ENCODE results near the gene IL13RA2.

IL13RA2 gene

GRCh38 chrX:115030625-115031024 lies 13.2 kb upstream of the IL13RA2 start:
- Histone ChIP-seq H3K4me1 (ENCODE audit: control insufficient read depth, insufficient read depth, low read length, poor library complexity, severe bottlenecking) (no peaks in the 10 kb centered on the region), H3K4me3 (ENCODE audit: extremely low read depth, insufficient read depth, low read length, poor library complexity, severe bottlenecking) (no peak overlapping the region), H3K9me3 (ENCODE audit: control insufficient read depth, low read length) (no peaks in the 10 kb centered on the region), H3K27ac (ENCODE audit: low read depth, low read length, severe bottlenecking) (no peak overlapping the region), H3K36me3 (ENCODE audit: control insufficient read depth, insufficient read depth, low read length) (no peaks in the 10 kb centered on the region)
- WGBS, 2 experiments (ENCODE audit: insufficient coverage in 2 of 2), result no CpG with 5 or more reads among the region's 2 CpGs

GRCh38 chrX:115029869-115030570 lies 12.6 kb upstream of the IL13RA2 start:
- 80 to 100% methylated on average over 1 to 3 of the region's 5 CpGs for WGBS, 2 experiments (ENCODE audit: insufficient coverage in 2 of 2)
- Histone ChIP-seq H3K4me1 (ENCODE audit: control insufficient read depth, insufficient read depth, low read length, poor library complexity, severe bottlenecking) (no peaks in the 10 kb centered on the region), H3K27ac (ENCODE audit: low read depth, low read length, severe bottlenecking) (no peak overlapping the region), H3K9me3 (ENCODE audit: control insufficient read depth, low read length) (no peaks in the 10 kb centered on the region), H3K4me3 (ENCODE audit: extremely low read depth, insufficient read depth, low read length, poor library complexity, severe bottlenecking) (no peak overlapping the region), H3K36me3 (ENCODE audit: control insufficient read depth, insufficient read depth, low read length) (no peaks in the 10 kb centered on the region)

GRCh38 chrX:115029440-115029839 lies 12.0 kb upstream of the IL13RA2 start:
- H3K4me1 ChIP-seq (ENCODE audit: control insufficient read depth, insufficient read depth, low read length, poor library complexity, severe bottlenecking), result no peaks in the 10 kb centered on the region
- H3K9me3 ChIP-seq (ENCODE audit: control insufficient read depth, low read length), result no peaks in the 10 kb centered on the region
- H3K36me3 ChIP-seq (ENCODE audit: control insufficient read depth, insufficient read depth, low read length), result no peaks in the 10 kb centered on the region
- H3K27ac ChIP-seq (ENCODE audit: low read depth, low read length, severe bottlenecking), result no peak overlapping the region
- no peak overlapping the region for H3K4me3 ChIP-seq (ENCODE audit: extremely low read depth, insufficient read depth, low read length, poor library complexity, severe bottlenecking)

GRCh38 chrX:115023811-115024210 lies 6.4 kb upstream of the IL13RA2 start:
- Histone ChIP-seq H3K4me1 (ENCODE audit: control insufficient read depth, insufficient read depth, low read length, poor library complexity, severe bottlenecking) (peaks cover 20% of the 10 kb centered on the region), H3K4me3 (ENCODE audit: extremely low read depth, insufficient read depth, low read length, poor library complexity, severe bottlenecking) (no peak overlapping the region), H3K9me3 (ENCODE audit: control insufficient read depth, low read length) (no peaks in the 10 kb centered on the region), H3K27ac (ENCODE audit: low read depth, low read length, severe bottlenecking) (peak overlapping the region; percentile 10), H3K36me3 (ENCODE audit: control insufficient read depth, insufficient read depth, low read length) (no peaks in the 10 kb centered on the region)
- no CpG with 5 or more reads among the region's 3 CpGs for WGBS, 2 experiments (ENCODE audit: insufficient coverage in 2 of 2)

- WGBS, 2 experiments (ENCODE audit: insufficient coverage in 2 of 2), result 33% methylated on average over 1 of the region's 2 CpGs; no CpG with 5 or more reads in 1 of the 2 experiments
- H3K27ac ChIP-seq (ENCODE audit: low read depth, low read length, severe bottlenecking), result peak overlapping the region; percentile 31
- H3K9me3 ChIP-seq (ENCODE audit: control insufficient read depth, low read length), result no peaks in the 10 kb centered on the region
- peaks cover 20% of the 10 kb centered on the region for H3K4me1 ChIP-seq (ENCODE audit: control insufficient read depth, insufficient read depth, low read length, poor library complexity, severe bottlenecking)
- no peaks in the 10 kb centered on the region for H3K36me3 ChIP-seq (ENCODE audit: control insufficient read depth, insufficient read depth, low read length)
- no peak overlapping the region for H3K4me3 ChIP-seq (ENCODE audit: extremely low read depth, insufficient read depth, low read length, poor library complexity, severe bottlenecking)
Observed at GRCh38 chrX:115023139-115023538, 5.7 kb upstream of the IL13RA2 start.

GRCh38 chrX:115021121-115021520 lies 3.7 kb upstream of the IL13RA2 start:
- Histone ChIP-seq H3K36me3 (ENCODE audit: control insufficient read depth, insufficient read depth, low read length) (no peaks in the 10 kb centered on the region), H3K27ac (ENCODE audit: low read depth, low read length, severe bottlenecking) (no peak overlapping the region), H3K9me3 (ENCODE audit: control insufficient read depth, low read length) (no peaks in the 10 kb centered on the region), H3K4me1 (ENCODE audit: control insufficient read depth, insufficient read depth, low read length, poor library complexity, severe bottlenecking) (peaks cover 20% of the 10 kb centered on the region), H3K4me3 (ENCODE audit: extremely low read depth, insufficient read depth, low read length, poor library complexity, severe bottlenecking) (no peak overlapping the region)
- no CpG with 5 or more reads among the region's 5 CpGs for WGBS, 2 experiments (ENCODE audit: insufficient coverage in 2 of 2)

GRCh38 chrX:115018944-115019343 lies 1.5 kb upstream of the IL13RA2 start:
- WGBS, 2 experiments (ENCODE audit: insufficient coverage in 2 of 2), result no CpG with 5 or more reads among the region's 2 CpGs
- peaks cover 17% of the 10 kb centered on the region for H3K4me1 ChIP-seq (ENCODE audit: control insufficient read depth, insufficient read depth, low read length, poor library complexity, severe bottlenecking)
- H3K9me3 ChIP-seq (ENCODE audit: control insufficient read depth, low read length), result no peaks in the 10 kb centered on the region
- no peaks in the 10 kb centered on the region for H3K36me3 ChIP-seq (ENCODE audit: control insufficient read depth, insufficient read depth, low read length)
- H3K27ac ChIP-seq (ENCODE audit: low read depth, low read length, severe bottlenecking), result no peak overlapping the region
- H3K4me3 ChIP-seq (ENCODE audit: extremely low read depth, insufficient read depth, low read length, poor library complexity, severe bottlenecking), result no peak overlapping the region

- Histone ChIP-seq H3K36me3 (ENCODE audit: control insufficient read depth, insufficient read depth, low read length) (no peaks in the 10 kb centered on the region), H3K9me3 (ENCODE audit: control insufficient read depth, low read length) (no peaks in the 10 kb centered on the region), H3K4me3 (ENCODE audit: extremely low read depth, insufficient read depth, low read length, poor library complexity, severe bottlenecking) (no peak overlapping the region), H3K27ac (ENCODE audit: low read depth, low read length, severe bottlenecking) (no peak overlapping the region), H3K4me1 (ENCODE audit: control insufficient read depth, insufficient read depth, low read length, poor library complexity, severe bottlenecking) (peaks cover 14% of the 10 kb centered on the region)
- WGBS, 2 experiments (ENCODE audit: insufficient coverage in 2 of 2), result no CpG with 5 or more reads among the region's 6 CpGs
Observed at GRCh38 chrX:115018040-115018647, 728 bp upstream of the IL13RA2 start.

- no peak overlapping the region for H3K27ac ChIP-seq (ENCODE audit: low read depth, low read length, severe bottlenecking)
- no peaks in the 10 kb centered on the region for H3K9me3 ChIP-seq (ENCODE audit: control insufficient read depth, low read length)
- no peaks in the 10 kb centered on the region for H3K4me1 ChIP-seq (ENCODE audit: control insufficient read depth, insufficient read depth, low read length, poor library complexity, severe bottlenecking)
- H3K4me3 ChIP-seq (ENCODE audit: extremely low read depth, insufficient read depth, low read length, poor library complexity, severe bottlenecking), result no peak overlapping the region
- H3K36me3 ChIP-seq (ENCODE audit: control insufficient read depth, insufficient read depth, low read length), result no peaks in the 10 kb centered on the region
- no CpG with 5 or more reads among the region's 3 CpGs for WGBS, 2 experiments (ENCODE audit: insufficient coverage in 2 of 2)
Observed at GRCh38 chrX:115013705-115014104, 3.7 kb downstream of the IL13RA2 start.

GRCh38 chrX:115011428-115011827 lies 6.0 kb downstream of the IL13RA2 start:
- H3K36me3 ChIP-seq (ENCODE audit: control insufficient read depth, insufficient read depth, low read length), result no peaks in the 10 kb centered on the region
- WGBS, 2 experiments (ENCODE audit: insufficient coverage in 2 of 2), result no CpG with 5 or more reads among the region's 1 CpG
- H3K27ac ChIP-seq (ENCODE audit: low read depth, low read length, severe bottlenecking), result no peak overlapping the region
- no peaks in the 10 kb centered on the region for H3K4me1 ChIP-seq (ENCODE audit: control insufficient read depth, insufficient read depth, low read length, poor library complexity, severe bottlenecking)
- no peaks in the 10 kb centered on the region for H3K9me3 ChIP-seq (ENCODE audit: control insufficient read depth, low read length)
- H3K4me3 ChIP-seq (ENCODE audit: extremely low read depth, insufficient read depth, low read length, poor library complexity, severe bottlenecking), result no peak overlapping the region

- H3K9me3 ChIP-seq (ENCODE audit: control insufficient read depth, low read length), result no peaks in the 10 kb centered on the region
- H3K27ac ChIP-seq (ENCODE audit: low read depth, low read length, severe bottlenecking), result no peak overlapping the region
- no peak overlapping the region for H3K4me3 ChIP-seq (ENCODE audit: extremely low read depth, insufficient read depth, low read length, poor library complexity, severe bottlenecking)
- no peaks in the 10 kb centered on the region for H3K36me3 ChIP-seq (ENCODE audit: control insufficient read depth, insufficient read depth, low read length)
- 89 to 96% methylated on average over 5 of the region's 6 CpGs for WGBS, 2 experiments (ENCODE audit: insufficient coverage in 2 of 2)
- H3K4me1 ChIP-seq (ENCODE audit: control insufficient read depth, insufficient read depth, low read length, poor library complexity, severe bottlenecking), result no peaks in the 10 kb centered on the region
Observed at GRCh38 chrX:114999906-115000305, 17.5 kb downstream of the IL13RA2 start.

All from mesodermal cell (in vitro differentiated cells).